Measurements from ENCODE around the gene COG6.

Gene COG6

GRCh38 chr13:39655569-39656324 is at the start of gene COG6:
Gene COG6, plus strand, starts transcription at chr13:39655662. Its CDS starts 65 bp downstream, at chr13:39655727.
- in situ Hi-C loops (cut with HindIII; ENCODE audit: low sequenced_read_pairs), result no loop called here

GRCh38 chr13:39605677-39606320 is 49.7 kb upstream of the COG6 start:
- in situ Hi-C loops (cut with HindIII; ENCODE audit: low sequenced_read_pairs), result no loop called here

- in situ Hi-C loops (cut with HindIII; ENCODE audit: low sequenced_read_pairs), result no loop called here
These were observed 47.6 kb upstream of the COG6 start for GRCh38 chr13:39607876-39608275.

GRCh38 chr13:39612023-39612637 is 43.3 kb upstream of the COG6 start:
- in situ Hi-C loops (cut with HindIII; ENCODE audit: low sequenced_read_pairs), result no loop called here

GRCh38 chr13:39616087-39616694 is 39.3 kb upstream of the COG6 start:
- in situ Hi-C loops (cut with HindIII; ENCODE audit: low sequenced_read_pairs), result no loop called here

GRCh38 chr13:39618561-39618960 is 36.9 kb upstream of the COG6 start:
- in situ Hi-C loops (cut with HindIII; ENCODE audit: low sequenced_read_pairs), result no loop called here

GRCh38 chr13:39623466-39623865 is 32.0 kb upstream of the COG6 start:
- in situ Hi-C loops (cut with HindIII; ENCODE audit: low sequenced_read_pairs), result no loop called here

- in situ Hi-C loops (cut with HindIII; ENCODE audit: low sequenced_read_pairs), result no loop called here
These were observed 24.2 kb upstream of the COG6 start for GRCh38 chr13:39631307-39631706.

GRCh38 chr13:39632994-39633393 is 22.5 kb upstream of the COG6 start:
- in situ Hi-C loops (cut with HindIII; ENCODE audit: low sequenced_read_pairs), result no loop called here

GRCh38 chr13:39635564-39635963 is 19.9 kb upstream of the COG6 start:
- in situ Hi-C loops (cut with HindIII; ENCODE audit: low sequenced_read_pairs), result no loop called here

GRCh38 chr13:39637890-39638289 is 17.6 kb upstream of the COG6 start:
- in situ Hi-C loops (cut with HindIII; ENCODE audit: low sequenced_read_pairs), result no loop called here

- in situ Hi-C loops (cut with HindIII; ENCODE audit: low sequenced_read_pairs), result no loop called here
These were observed 13.8 kb upstream of the COG6 start for GRCh38 chr13:39641645-39642044.

GRCh38 chr13:39646122-39646521 is 9.3 kb upstream of the COG6 start:
- in situ Hi-C loops (cut with HindIII; ENCODE audit: low sequenced_read_pairs), result no loop called here

GRCh38 chr13:39655041-39655568 is 357 bp upstream of the COG6 start:
- in situ Hi-C loops (cut with HindIII; ENCODE audit: low sequenced_read_pairs), result no loop called here

- in situ Hi-C loops (cut with HindIII; ENCODE audit: low sequenced_read_pairs), result no loop called here
These were observed 839 bp downstream of the COG6 start for GRCh38 chr13:39656325-39656677.

GRCh38 chr13:39663508-39663907 is 8.0 kb downstream of the COG6 start:
- in situ Hi-C loops (cut with HindIII; ENCODE audit: low sequenced_read_pairs), result no loop called here

GRCh38 chr13:39663958-39664357 is 8.5 kb downstream of the COG6 start:
- in situ Hi-C loops (cut with HindIII; ENCODE audit: low sequenced_read_pairs), result no loop called here

GRCh38 chr13:39665763-39666162 is 10.3 kb downstream of the COG6 start:
- in situ Hi-C loops (cut with HindIII; ENCODE audit: low sequenced_read_pairs), result no loop called here

GRCh38 chr13:39670445-39670844 is 15.0 kb downstream of the COG6 start:
- in situ Hi-C loops (cut with HindIII; ENCODE audit: low sequenced_read_pairs), result no loop called here

- in situ Hi-C loops (cut with HindIII; ENCODE audit: low sequenced_read_pairs), result no loop called here
These were observed 17.1 kb downstream of the COG6 start for GRCh38 chr13:39672378-39673132.

- in situ Hi-C loops (cut with HindIII; ENCODE audit: low sequenced_read_pairs), result no loop called here
These were observed 20.4 kb downstream of the COG6 start for GRCh38 chr13:39675904-39676303.

Measured in DLD1 (cell line).